ENCODE data around the gene APOBEC2. TPM values are rescaled to one million over a fixed set of nuclear protein-coding genes. Genes with fewer than 3 reads are reported as not detected.

The APOBEC2 gene
- total and polyA plus RNA-seq, 9 of the 15 experiments (the other 6 are each of a cell fraction or from before 2014, with no cell fraction given), result 0.25 to 1.6 TPM; not detected in 7

DNA sequence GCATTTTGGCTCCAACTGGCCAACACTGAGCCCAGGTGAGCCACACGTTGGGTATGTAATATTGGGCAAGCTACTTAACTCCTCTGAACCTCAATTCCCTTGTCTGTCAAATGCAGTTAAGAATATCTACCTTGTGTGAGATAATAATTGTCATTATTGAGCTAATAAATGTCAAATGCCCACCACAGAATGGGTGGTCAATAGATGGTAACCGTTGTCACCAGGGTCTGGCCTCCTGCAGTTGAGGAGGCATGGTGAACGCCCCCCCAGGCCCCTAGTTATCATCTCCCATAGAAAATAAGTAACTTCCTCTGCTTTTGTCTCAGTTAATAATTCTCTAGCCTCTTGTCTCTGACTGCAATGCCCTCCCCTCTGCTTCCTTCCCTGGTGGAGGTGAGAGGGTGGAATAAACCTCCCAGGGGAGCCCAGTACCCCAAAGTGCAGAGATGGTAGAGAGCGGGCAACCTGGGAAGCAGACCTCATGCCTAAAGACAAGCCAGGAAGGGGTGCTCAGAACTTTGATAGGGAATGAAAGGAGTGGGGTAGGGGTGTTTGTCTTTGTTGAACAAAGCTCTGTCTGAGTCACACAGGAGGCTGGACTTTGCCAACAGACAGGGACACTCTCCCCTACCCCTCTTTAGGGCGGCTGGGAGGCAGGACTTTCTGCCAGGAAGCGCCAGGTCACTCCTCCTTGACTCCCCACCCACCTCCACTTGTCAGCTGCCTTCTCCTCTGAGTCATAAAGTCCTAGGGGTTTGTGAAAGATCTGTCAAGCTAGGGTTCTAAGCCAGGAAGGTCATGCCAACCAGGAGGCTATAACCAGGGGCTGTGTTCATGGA, 12.7 kb upstream of the APOBEC2 start:
- Histone ChIP-seq H3K9me3 (replicated peaks; ENCODE audit: control insufficient read depth, insufficient read depth, low read depth, low read length) (no peaks in the 10 kb centered on the region), H2AFZ (ENCODE audit: low read depth, low read length) (peak overlapping the region; percentile 28; the same call in 1 of the 2 replicates), H3K9me1 (ENCODE audit: control insufficient read depth, insufficient read depth, low read length) (peaks cover 3% of the 10 kb centered on the region), H3K9ac (ENCODE audit: insufficient read depth in 1 of 2, low read depth in 2 of 2, low read length in 2 of 2) (no peak overlapping the region), H4K20me1 (replicated peaks; ENCODE audit: control insufficient read depth, insufficient read depth, low read length) (peaks cover 7% of the 10 kb centered on the region; the same call in 1 of the 2 replicates), H3K4me1 (replicated peaks in 1 of 2; ENCODE audit: control insufficient read depth in 2 of 2, insufficient read depth in 2 of 2, low read length in 2 of 2) (peaks cover 0 to 9% of the 10 kb centered on the region in 2 experiments; a peak in 3 of 5 replicates), H3K27ac (ENCODE audit: extremely low read depth, low read depth, low read length) (no peak overlapping the region), H3K4me3 (no peak overlapping the region), H3K36me3 (ENCODE audit: control insufficient read depth, insufficient read depth, low read length) (no peaks in the 10 kb centered on the region), H3K27me3 (ENCODE audit: control insufficient read depth in 2 of 2, insufficient read depth in 2 of 2, low read length in 2 of 2) (peaks cover 0 to 8% of the 10 kb centered on the region in 2 experiments; a peak in 1 of 5 replicates), H3K4me2 (ENCODE audit: insufficient read depth, low read length) (no peak overlapping the region), H3K79me2 (ENCODE audit: control insufficient read depth, insufficient read depth, low read length) (no peaks in the 10 kb centered on the region)
- ChIA-PET CTCF (ENCODE audit: low intra/inter-chr PET ratio) (interaction anchor here (1.5 kb wide), 1 partner anchor 145 kb away, joined by 3 read pairs; no protein-coding TSS in a partner anchor), POLR2A (interaction anchor here (0.6 to 3.7 kb wide), 4 partner anchors 10 to 870 kb away, joined by 3 to 11 read pairs (median 4); no protein-coding TSS in a partner anchor)
- ATAC-seq (no peak; the same call in 2 of the 3 replicates), DNase-seq (ENCODE audit: extremely low read depth in 1 of 4, low spot score in 3 of 4) (peak; percentile 30 to 43 (median 32)), FAIRE-seq (peak; percentile 55)
- no peak for TF ChIP-seq ARID4B (CRISPR knock-in tag; IDR thresholded peaks at IDR 0.05)
- peak; percentile 29; the same call in 1 of the 2 replicates for TF ChIP-seq JUND (IDR thresholded peaks at IDR 0.05; ENCODE audit: borderline replicate concordance, low read depth, low read length)
- TF ChIP-seq JUND (tag; IDR thresholded peaks at IDR 0.05; ENCODE audit: borderline replicate concordance, low read depth, low read length), result 0 out of 3 replicates have a peak, but pooled peaks have one; percentile 38
- TF ChIP-seq DDX20 (tag; IDR thresholded peaks at IDR 0.05; ENCODE audit: low read depth), result no peak
- TF ChIP-seq, protein P1, sequence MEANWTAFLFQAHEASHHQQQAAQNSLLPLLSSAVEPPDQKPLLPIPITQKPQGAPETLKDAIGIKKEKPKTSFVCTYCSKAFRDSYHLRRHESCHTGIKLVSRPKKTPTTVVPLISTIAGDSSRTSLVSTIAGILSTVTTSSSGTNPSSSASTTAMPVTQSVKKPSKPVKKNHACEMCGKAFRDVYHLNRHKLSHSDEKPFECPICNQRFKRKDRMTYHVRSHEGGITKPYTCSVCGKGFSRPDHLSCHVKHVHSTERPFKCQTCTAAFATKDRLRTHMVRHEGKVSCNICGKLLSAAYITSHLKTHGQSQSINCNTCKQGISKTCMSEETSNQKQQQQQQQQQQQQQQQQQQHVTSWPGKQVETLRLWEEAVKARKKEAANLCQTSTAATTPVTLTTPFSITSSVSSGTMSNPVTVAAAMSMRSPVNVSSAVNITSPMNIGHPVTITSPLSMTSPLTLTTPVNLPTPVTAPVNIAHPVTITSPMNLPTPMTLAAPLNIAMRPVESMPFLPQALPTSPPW (CRISPR knock-in tag; IDR thresholded peaks at IDR 0.05), result 0 out of 2 replicates have a peak, but pooled peaks have one; percentile 6
- TF ChIP-seq FOSL1 (tag; conservative IDR thresholded peaks at IDR 0.05), result peak; percentile 77
- TF ChIP-seq EGR1 (conservative IDR thresholded peaks at IDR 0.05), result peak; percentile 35; the same call in 1 of the 2 replicates
- TF ChIP-seq, protein P2, sequence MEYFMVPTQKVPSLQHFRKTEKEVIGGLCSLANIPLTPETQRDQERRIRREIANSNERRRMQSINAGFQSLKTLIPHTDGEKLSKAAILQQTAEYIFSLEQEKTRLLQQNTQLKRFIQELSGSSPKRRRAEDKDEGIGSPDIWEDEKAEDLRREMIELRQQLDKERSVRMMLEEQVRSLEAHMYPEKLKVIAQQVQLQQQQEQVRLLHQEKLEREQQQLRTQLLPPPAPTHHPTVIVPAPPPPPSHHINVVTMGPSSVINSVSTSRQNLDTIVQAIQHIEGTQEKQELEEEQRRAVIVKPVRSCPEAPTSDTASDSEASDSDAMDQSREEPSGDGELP (CRISPR knock-in tag; IDR thresholded peaks at IDR 0.05; ENCODE audit: borderline replicate concordance), result peak; percentile 25; the same call in 1 of the 2 replicates
- intact Hi-C loops (cut with micrococcal nuclease) (no loop called here), in situ Hi-C loops (cut with MboI) (loop anchor here (25.0 kb wide), 1 partner anchor 1678 kb away; no protein-coding TSS in a partner anchor)
- whole genome bisulfite sequencing (ENCODE audit: insufficient coverage, low coverage, missing lambda C conversion rate), result 21% methylated on average over 6 of the region's 6 CpGs
- BruUV-seq (replicated peaks), result no TSS peak

Data from K562 (cell line).